GM18502 (cell line): ENCODE measurements around the gene BARX2.

Experiments
- ATAC-seq: cut with Tn5 transposase; IDR thresholded peaks from one replicate; pipeline ENCODE4 v1.9.1; 2021; ENCODE audit warnings: mild to moderate bottlenecking; ENCODE audit not compliant: unreplicated experiment, poor library complexity

Gene BARX2

DNA sequence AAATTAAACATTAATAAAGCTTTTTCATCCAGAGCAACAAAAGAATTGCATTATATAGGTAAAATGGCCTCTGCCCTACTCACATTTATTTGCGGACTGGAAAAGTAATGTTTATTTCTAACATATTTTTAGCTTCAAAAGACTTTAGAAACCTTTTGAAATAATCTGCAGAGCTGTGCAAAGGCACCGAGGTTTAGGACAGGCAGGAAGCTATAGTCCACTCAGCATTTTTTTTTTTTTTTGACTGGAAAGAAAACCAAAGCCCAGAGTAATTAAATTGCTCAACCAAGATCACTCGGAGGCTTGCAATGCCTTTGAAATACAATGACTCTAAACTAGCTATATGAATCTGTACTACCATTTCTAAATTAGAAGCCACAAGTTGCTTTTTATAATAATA lies 19.1 kb downstream of the BARX2 start:
- no peak for ATAC-seq

GRCh38 chr11:129395432-129395831 lies 19.8 kb downstream of the BARX2 start:
- no peak for ATAC-seq

- no peak for ATAC-seq
Measured at GRCh38 chr11:129395883-129396282, 20.2 kb downstream of the BARX2 start.

GRCh38 chr11:129396454-129396853 lies 20.8 kb downstream of the BARX2 start:
- ATAC-seq = no peak

DNA sequence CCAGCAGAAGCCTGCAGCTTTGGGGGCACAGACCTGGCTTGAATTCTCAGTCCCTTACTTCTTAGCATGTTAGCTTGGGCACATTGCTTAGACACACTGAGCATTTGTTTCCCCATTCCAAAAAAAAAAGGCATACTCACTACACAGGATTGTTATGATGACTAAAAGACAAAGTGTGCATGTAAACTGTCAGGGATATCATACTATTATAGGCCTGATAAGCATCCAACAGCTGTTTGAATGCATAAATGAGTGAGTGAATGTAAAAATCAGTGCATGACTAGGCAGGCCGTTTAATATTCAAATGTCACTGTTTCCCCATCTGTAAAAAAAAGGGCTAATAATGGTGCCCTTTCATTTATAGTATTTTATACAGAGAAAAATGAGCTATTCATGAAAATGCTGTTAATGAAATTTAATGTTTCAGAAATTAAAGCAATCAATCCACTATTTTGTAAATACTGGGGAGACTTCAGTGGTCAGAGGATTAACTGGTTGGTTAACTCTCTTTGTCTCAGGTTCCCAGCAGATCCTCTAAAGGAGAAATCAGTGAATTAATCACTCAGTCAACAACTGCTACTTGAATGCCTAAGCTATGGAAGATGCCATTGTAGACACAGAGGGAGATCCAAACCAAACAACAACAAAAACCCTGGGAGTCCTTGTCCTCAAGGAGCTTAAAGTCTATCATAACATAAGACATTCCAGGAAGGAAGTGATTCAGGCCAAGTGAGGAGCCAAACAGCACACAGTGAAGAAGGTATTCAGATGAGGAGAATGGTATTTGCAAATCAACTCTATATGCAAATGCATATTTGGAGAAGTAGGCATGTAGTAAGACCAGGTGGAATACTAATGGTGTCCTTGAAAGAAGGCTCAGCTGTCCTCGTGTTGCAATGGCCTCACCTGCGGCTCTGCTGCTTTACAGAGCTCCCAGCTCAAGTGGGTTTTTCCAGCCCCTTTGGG lies 26.8 kb downstream of the BARX2 start:
- no peak for ATAC-seq

GRCh38 chr11:129404731-129405130 lies 29.1 kb downstream of the BARX2 start:
- no peak for ATAC-seq

DNA sequence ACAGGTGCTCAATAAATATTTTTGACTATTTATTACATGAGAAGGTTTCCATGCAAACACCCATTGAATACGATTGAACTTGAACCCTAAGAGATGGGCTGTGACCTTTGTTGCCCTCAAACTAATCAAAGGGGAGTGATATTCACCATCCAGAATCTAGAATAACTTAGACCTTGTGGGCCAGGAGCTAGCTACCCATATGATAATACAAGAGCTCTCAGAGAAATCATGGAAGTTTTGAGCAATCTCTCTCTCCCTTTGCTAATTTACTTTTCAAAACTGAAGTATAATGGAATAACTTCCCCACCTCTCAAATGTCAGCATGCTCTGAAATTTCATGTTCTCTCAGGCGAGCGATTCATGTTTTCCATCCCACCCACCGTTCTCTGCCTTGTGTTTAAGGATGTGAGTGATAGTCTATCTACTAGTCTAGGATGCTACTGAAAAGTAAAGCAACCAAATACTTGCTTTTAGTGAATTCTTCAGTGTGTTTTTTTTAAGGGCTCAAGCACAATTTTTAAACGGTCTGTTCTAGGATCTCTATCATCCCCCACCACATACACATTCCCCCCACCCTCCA lies 33.3 kb downstream of the BARX2 start:
- no peak for ATAC-seq

DNA sequence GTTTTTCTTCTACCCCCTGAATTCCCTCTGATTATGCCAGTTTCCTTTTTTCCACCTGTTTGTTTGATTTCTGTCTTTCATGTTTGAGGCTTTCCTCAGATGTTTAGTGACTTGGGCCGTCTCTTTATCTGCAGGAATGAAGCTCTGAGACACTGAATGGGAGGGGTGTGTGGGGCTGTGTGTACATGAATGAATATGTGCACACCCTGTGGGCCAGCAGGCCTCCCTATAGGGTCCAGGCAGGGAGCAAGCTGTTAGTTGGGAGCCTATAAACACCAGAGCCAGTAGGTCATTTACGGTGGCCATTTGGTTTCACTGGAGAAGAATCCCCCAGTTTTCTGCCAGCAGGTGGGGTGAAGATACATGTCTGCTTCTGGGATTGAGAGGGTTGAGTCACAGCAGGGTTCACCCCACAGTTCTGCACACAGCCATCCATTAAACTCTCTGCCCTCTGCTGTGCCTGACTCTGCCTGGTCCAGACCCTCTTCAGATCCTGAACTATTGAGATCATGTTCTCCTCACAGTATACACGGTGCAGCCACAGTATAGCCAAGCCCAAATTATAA lies 34.8 kb downstream of the BARX2 start:
- no peak for ATAC-seq

DNA sequence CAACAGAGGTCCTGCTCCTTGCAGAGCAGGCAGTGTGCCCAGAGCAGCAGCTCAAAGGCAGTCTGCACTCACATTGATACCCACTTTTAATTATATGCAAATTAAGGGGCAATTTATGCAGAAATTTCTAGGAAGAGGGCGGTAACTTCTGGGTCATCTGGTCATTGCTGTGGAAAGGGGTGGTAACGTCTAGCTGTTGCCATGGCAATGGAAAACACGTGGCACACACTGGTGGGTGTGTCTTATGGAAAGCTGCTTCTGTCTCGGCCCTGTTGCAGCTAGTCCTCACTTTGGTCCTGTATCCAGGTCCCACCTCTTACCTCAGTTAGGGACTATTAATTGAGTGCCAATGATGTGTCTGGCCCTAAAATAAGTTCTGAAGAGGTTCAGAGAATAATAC lies 36.8 kb downstream of the BARX2 start:
- ATAC-seq = no peak

- no peak for ATAC-seq
Measured at GRCh38 chr11:129414144-129414872, 38.7 kb downstream of the BARX2 start.

GRCh38 chr11:129416080-129416820 lies 40.6 kb downstream of the BARX2 start:
- no peak for ATAC-seq

GRCh38 chr11:129417458-129417857 lies 41.8 kb downstream of the BARX2 start:
- ATAC-seq = peak; percentile 28

DNA sequence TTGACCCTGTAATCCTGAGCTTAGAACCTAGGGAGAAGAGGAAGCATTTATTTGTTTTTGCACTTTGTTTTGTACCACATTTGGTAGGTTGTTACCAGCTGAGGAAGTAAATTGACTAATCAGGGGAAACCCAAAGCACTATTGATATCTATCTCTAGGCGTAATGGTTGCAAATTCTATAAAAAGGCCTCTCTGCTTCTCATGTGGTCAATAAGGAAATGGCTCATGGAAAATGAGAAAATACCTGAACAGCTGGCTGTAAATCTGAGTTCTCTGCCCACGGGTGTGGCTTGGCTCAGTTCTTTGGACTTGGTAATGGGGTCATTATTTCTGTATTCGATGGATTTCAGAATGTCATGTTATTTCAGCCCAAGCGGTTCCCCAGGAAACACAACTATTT lies 42.4 kb downstream of the BARX2 start:
- ATAC-seq = peak; percentile 91

DNA sequence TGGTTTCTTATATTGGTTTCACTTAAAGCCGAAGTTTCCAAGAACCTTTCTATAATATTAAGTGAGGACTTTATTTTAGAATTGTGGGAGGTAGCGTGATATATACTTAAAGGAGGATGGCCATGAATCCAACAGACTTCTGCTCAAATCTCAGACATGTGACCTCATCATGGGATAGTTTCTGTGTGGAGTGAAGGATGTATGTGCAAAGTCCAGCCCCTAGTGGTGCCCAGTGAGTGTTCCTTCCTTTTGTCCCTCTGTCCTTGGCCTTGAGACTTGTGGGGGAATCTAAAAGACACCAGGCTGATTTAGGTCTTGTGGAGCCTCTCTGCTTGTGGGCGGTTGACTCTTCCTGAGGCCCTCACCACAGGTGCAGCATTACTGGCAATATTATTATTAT lies 43.7 kb downstream of the BARX2 start:
- no peak for ATAC-seq

DNA sequence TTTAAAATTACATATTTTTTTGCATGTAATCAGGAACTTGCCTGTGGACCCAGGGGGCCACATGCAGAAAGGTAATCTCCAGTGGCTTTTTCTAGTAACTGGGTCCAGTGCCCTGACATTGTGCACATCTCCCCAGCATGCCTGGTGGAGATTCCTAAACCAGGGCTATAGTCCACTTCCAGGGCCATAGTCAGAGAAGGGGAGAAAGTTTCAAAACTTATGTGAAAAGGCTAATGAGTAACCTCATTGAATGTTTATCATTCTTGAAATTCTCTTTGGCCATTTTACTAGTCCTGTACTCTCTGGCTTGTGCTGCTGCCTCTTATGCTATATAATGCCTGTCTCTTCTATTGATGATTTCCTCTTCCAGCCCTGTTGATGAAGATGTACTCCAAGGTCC lies 47.8 kb downstream of the BARX2 start:
- ATAC-seq = no peak

DNA sequence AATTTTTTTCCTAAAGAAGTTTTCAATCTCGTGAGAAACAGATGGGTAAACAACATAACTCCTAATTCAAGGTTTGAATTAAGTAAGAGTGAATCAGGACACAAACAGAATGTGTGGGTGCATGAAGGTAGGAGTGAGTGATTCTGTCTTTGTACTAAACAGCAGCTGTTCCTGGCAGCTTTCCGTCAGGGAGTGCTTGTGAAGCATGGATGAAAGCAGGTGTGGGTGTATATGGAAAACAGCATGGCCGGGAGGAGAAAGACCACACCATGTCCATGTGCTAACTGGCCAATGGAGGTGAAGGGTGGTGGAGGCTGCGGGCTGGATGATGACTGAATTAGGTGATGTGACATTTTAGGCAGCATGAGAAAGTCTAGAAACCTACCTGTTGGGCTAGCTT lies 49.6 kb downstream of the BARX2 start:
- no peak for ATAC-seq

GRCh38 chr11:129426038-129426437 lies 50.4 kb downstream of the BARX2 start:
- ATAC-seq = no peak

DNA sequence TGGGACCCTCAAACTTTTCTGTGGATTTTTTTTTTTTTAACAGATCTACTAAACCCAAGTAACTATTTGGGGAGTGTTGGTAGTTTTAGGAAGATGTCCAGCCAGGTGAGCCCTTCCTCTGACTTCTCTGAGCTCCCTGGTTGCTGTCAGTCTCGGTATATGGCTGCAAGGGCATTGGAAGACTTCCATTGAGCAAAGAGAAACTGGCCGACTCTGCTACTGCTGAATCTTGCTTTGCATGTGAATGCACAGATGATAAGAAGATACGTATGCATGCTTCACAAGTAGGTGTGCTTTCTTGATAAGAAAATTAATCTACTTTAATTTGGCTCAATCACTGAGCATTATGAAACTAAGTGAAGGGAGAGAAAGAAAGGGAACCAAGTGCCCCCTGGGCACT lies 51.1 kb downstream of the BARX2 start:
- ATAC-seq = no peak

DNA sequence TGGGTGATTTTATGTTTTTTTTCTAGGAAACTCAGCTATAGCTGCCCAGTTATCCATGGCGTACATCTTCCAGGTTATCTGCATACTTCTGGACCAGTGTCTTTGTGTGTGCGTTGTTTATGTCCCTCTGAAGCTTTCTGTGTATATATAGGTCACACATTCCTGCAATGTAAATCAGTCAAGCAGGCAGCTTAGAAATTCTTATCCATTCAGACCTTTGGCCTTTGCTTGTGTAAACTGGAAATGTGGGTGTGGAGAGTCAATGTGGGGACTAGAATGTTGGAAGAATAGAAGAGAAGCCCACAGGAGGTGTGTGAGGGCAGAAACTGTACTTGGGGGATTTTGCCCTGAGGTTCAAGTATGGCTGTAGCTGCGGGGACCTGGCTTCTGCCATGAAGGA lies 51.7 kb downstream of the BARX2 start:
- ATAC-seq = no peak

DNA sequence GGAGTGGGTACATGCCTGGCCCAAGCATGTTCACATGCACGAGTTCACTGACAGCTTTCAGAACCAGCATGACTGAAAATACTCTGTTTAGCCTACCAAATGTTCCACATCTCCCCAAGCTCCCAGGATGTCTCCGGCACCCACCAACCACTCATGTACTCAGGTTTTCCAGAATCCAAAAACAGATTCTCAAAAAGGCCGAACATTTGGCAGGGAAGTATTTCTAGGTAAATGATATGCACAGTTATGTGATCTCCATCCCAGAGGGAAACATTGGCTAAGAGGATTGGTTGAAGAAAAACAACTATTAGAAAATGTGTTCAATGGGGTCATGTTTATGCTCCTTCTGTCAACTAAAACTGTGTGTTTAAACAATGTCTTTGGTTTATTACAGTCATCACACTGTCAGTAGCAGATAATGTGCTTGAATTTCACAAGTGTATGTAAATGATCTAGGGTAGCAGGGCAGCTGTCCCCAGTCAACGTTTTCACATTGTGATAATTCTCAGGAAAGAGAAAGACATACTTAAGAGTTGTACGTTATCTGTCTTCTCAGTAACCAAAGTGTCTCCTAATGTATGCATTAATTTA lies 52.3 kb downstream of the BARX2 start:
- no peak for ATAC-seq
